ENCODE data around the gene C5orf63.

GRCh38 chr5:127042593-127042992, 30.7 kb downstream of the C5orf63 start:
- TF ChIP-seq CTCF (conservative IDR thresholded peaks at IDR 0.05) = peak; percentile 18
- no peak for TF ChIP-seq ZFX (IDR thresholded peaks at IDR 0.05)
